ENCODE results near the gene UNC5C. TPM values are rescaled to one million over a fixed set of nuclear protein-coding genes. Genes with fewer than 3 reads are reported as not detected.
A peak's percentile ranks its signal among the peaks of the same experiment; 100 is the strongest.

The UNC5C gene
- total RNA-seq, 1 donor from 2014 or later: 76.7 TPM

GRCh38 chr4:95367824-95368223, 180.9 kb downstream of the UNC5C start:
- H3K27me3 Mint-ChIP-seq (ENCODE audit: low read depth): no peaks in the 10 kb centered on the region
- no peak for TF ChIP-seq CTCF (IDR thresholded peaks at IDR 0.05; ENCODE audit: unreplicated experiment)
- no peaks in the 10 kb centered on the region for H3K9me3 Mint-ChIP-seq
- H3K4me3 Mint-ChIP-seq: no peak overlapping the region
- H3K36me3 Mint-ChIP-seq: no peaks in the 10 kb centered on the region
- H3K4me1 Mint-ChIP-seq: peaks cover 17% of the 10 kb centered on the region
- no peak overlapping the region for H3K27ac Mint-ChIP-seq
- no peak for DNase-seq (ENCODE audit: low spot score in 2 of 2, unreplicated experiment in 2 of 2)

- Mint-ChIP-seq H3K9me3 (no peaks in the 10 kb centered on the region), H3K4me1 (peaks cover 45% of the 10 kb centered on the region), H3K36me3 (no peaks in the 10 kb centered on the region), H3K27ac (peak overlapping the region; percentile 33), H3K4me3 (no peak overlapping the region), H3K27me3 (ENCODE audit: low read depth) (no peaks in the 10 kb centered on the region)
- no peak for DNase-seq (ENCODE audit: low spot score in 2 of 2, unreplicated experiment in 2 of 2)
- no peak for TF ChIP-seq CTCF (IDR thresholded peaks at IDR 0.05; ENCODE audit: unreplicated experiment)
These were observed 184.8 kb downstream of the UNC5C start for GRCh38 chr4:95363966-95364365.

GRCh38 chr4:95363559-95363925, 185.2 kb downstream of the UNC5C start:
- Mint-ChIP-seq H3K27ac (peak overlapping the region; percentile 33), H3K9me3 (no peaks in the 10 kb centered on the region), H3K4me1 (peaks cover 50% of the 10 kb centered on the region), H3K27me3 (ENCODE audit: low read depth) (no peaks in the 10 kb centered on the region), H3K4me3 (no peak overlapping the region), H3K36me3 (no peaks in the 10 kb centered on the region)
- no peak for DNase-seq (ENCODE audit: low spot score in 2 of 2, unreplicated experiment in 2 of 2)
- TF ChIP-seq CTCF (IDR thresholded peaks at IDR 0.05; ENCODE audit: unreplicated experiment): no peak

- Mint-ChIP-seq H3K36me3 (no peaks in the 10 kb centered on the region), H3K9me3 (no peaks in the 10 kb centered on the region), H3K4me1 (peaks cover 55% of the 10 kb centered on the region), H3K27ac (peak overlapping the region; percentile 55), H3K27me3 (ENCODE audit: low read depth) (no peaks in the 10 kb centered on the region), H3K4me3 (no peak overlapping the region)
- no peak for DNase-seq (ENCODE audit: low spot score in 2 of 2, unreplicated experiment in 2 of 2)
- no peak for TF ChIP-seq CTCF (IDR thresholded peaks at IDR 0.05; ENCODE audit: unreplicated experiment)
These were observed 185.7 kb downstream of the UNC5C start for GRCh38 chr4:95362906-95363558.

GRCh38 chr4:95362066-95362465, 186.7 kb downstream of the UNC5C start:
- Mint-ChIP-seq H3K27ac (no peak overlapping the region), H3K9me3 (no peaks in the 10 kb centered on the region), H3K4me3 (no peak overlapping the region), H3K27me3 (ENCODE audit: low read depth) (no peaks in the 10 kb centered on the region), H3K36me3 (no peaks in the 10 kb centered on the region), H3K4me1 (peaks cover 58% of the 10 kb centered on the region)
- no peak for DNase-seq (ENCODE audit: low spot score in 2 of 2, unreplicated experiment in 2 of 2)
- TF ChIP-seq CTCF (IDR thresholded peaks at IDR 0.05; ENCODE audit: unreplicated experiment): no peak

GRCh38 chr4:95361696-95361965, 187.1 kb downstream of the UNC5C start:
- Mint-ChIP-seq H3K27ac (no peak overlapping the region), H3K27me3 (ENCODE audit: low read depth) (no peaks in the 10 kb centered on the region), H3K9me3 (no peaks in the 10 kb centered on the region), H3K36me3 (no peaks in the 10 kb centered on the region), H3K4me1 (peaks cover 58% of the 10 kb centered on the region), H3K4me3 (no peak overlapping the region)
- no peak for TF ChIP-seq CTCF (IDR thresholded peaks at IDR 0.05; ENCODE audit: unreplicated experiment)
- no peak for DNase-seq (ENCODE audit: low spot score in 2 of 2, unreplicated experiment in 2 of 2)
